Hepatic stellate cell (primary cell): Measurements from ENCODE around the gene MRPL1.
"Not testable (repeated sequence)": the region's sequence is repeated elsewhere in the genome, so short reads cannot be mapped to it uniquely, and the experiment has no call there.

Experiments used
- DNase-seq: peaks from one replicate; pipeline ENCODE4 v3.0.0; 2011; ENCODE audit warnings: low spot score

Gene MRPL1

GRCh38 chr4:77913348-77913747, 50.7 kb downstream of the MRPL1 start:
- no peak for DNase-seq

GRCh38 chr4:77917075-77917474, 54.4 kb downstream of the MRPL1 start:
- DNase-seq, result no peak

GRCh38 chr4:77917601-77918000, 55.0 kb downstream of the MRPL1 start:
- DNase-seq, result no peak

- DNase-seq, result no peak
These were observed 57.7 kb downstream of the MRPL1 start for GRCh38 chr4:77920371-77920770.

- peak; percentile 22 for DNase-seq
These were observed 59.1 kb downstream of the MRPL1 start for GRCh38 chr4:77921701-77922100.

GRCh38 chr4:77922158-77923094, 59.8 kb downstream of the MRPL1 start:
- no peak for DNase-seq

GRCh38 chr4:77927991-77928925, 65.6 kb downstream of the MRPL1 start:
- DNase-seq, result no peak

GRCh38 chr4:77930154-77930639, 67.6 kb downstream of the MRPL1 start:
- DNase-seq, result no peak

- no peak for DNase-seq
These were observed 68.2 kb downstream of the MRPL1 start for GRCh38 chr4:77930876-77931275.

- DNase-seq, result peak; percentile 12
These were observed 69.0 kb downstream of the MRPL1 start for GRCh38 chr4:77931452-77932135.

- DNase-seq, result no peak
These were observed 75.9 kb downstream of the MRPL1 start for GRCh38 chr4:77938560-77938959.

- not testable (repeated sequence) for DNase-seq
These were observed 83.3 kb downstream of the MRPL1 start for GRCh38 chr4:77945929-77946328.

GRCh38 chr4:77950203-77950602, 87.6 kb downstream of the MRPL1 start:
- DNase-seq, result no peak

- no peak for DNase-seq
These were observed 89.8 kb downstream of the MRPL1 start for GRCh38 chr4:77952457-77952856.

- DNase-seq, result no peak
These were observed 92.1 kb downstream of the MRPL1 start for GRCh38 chr4:77954690-77955089.

- no peak for DNase-seq
These were observed 94.3 kb downstream of the MRPL1 start for GRCh38 chr4:77956917-77957316.

GRCh38 chr4:77958897-77959296, 96.3 kb downstream of the MRPL1 start:
- no peak for DNase-seq

- peak; percentile 9 for DNase-seq
These were observed 97.1 kb downstream of the MRPL1 start for GRCh38 chr4:77959566-77960338.

GRCh38 chr4:77960367-77960766, 97.7 kb downstream of the MRPL1 start:
- no peak for DNase-seq

- DNase-seq, result no peak
These were observed 100.4 kb downstream of the MRPL1 start for GRCh38 chr4:77963004-77963403.

GRCh38 chr4:77973657-77974056, 111.0 kb downstream of the MRPL1 start:
- DNase-seq, result not testable (repeated sequence)
